GM12878 (cell line): Measurements from ENCODE around the gene EBP. TPM values are rescaled to one million over a fixed set of nuclear protein-coding genes. Genes with fewer than 3 reads are reported as not detected.

Source experiments
- ATAC-seq: fragments of 200-7000 bp; cut with Tn5 transposase; 3 replicates; pipeline ENCODE4 v1.9.1; 2020; ENCODE audit warnings: mild to moderate bottlenecking, moderate library complexity
- BruUV-seq: library from RNA; stranded (reverse); fragments of 400-500 nt; replicated peaks from 2 replicates; lab custom pipeline; 2021; lab: Mats Ljungman, UMichigan
- CTCF ChIA-PET: fragments of 300-600 bp; sonication (Branson Sonifier 250); formaldehyde crosslinking; extraction: SDS; loops from one replicate; lab custom pipeline; 2021; ENCODE audit warnings: inconsistent platforms; lab: Yijun Ruan, JAX
- POLR2A ChIA-PET: fragments of 350-600 bp; formaldehyde crosslinking; extraction: SDS; loops from one replicate; lab custom pipeline; 2021; ENCODE audit warnings: inconsistent platforms; lab: Charles Lee
- RAD21 ChIA-PET: fragments of 300-600 bp; sonication (Branson Sonifier 250); formaldehyde crosslinking; loops from one replicate; lab custom pipeline; 2023; ENCODE audit warnings: antibody characterized with exemption; ENCODE audit not compliant: unreplicated experiment; lab: Charles Lee
- SMC1A ChIA-PET: fragments of 300-600 bp; sonication (Branson Sonifier 250); formaldehyde crosslinking; loops from one replicate; lab custom pipeline; 2023; ENCODE audit not compliant: unreplicated experiment, uncharacterized antibody; lab: Charles Lee
- DNase-seq: peaks from one replicate; pipeline ENCODE4 v3.0.0-alpha.2; 2011; ENCODE audit warnings: low read depth, low spot score
- FAIRE-seq: peaks from 3 replicates; lab custom pipeline; 2011; peaks lifted over from hg19 to GRCh38; lab: Jason Lieb, UNC
- H2AFZ ChIP-seq: 2 replicates; pipeline ENCODE4 v1.6.0; 2011; ENCODE audit warnings: low read depth, low read length, control low read depth; ENCODE audit not compliant: control insufficient read depth
- H3K27ac ChIP-seq: 2 replicates; pipeline ENCODE4 v1.5.1; 2011; ENCODE audit warnings: control low read depth; ENCODE audit not compliant: control insufficient read depth, insufficient read depth
- H3K27me3 ChIP-seq, 2 experiments: replicated peaks in 1 of 2; 2 replicates each; pipeline versions ENCODE4 v1.6.0 to v1.6.1; 2011; ENCODE audit warnings: low read length in 1 of 2; ENCODE audit not compliant: control insufficient read depth in 2 of 2, insufficient read depth in 2 of 2
- H3K36me3 ChIP-seq, 2 experiments: 2 replicates each; pipeline ENCODE4 v1.5.1; 2011; ENCODE audit warnings: low read length in 1 of 2; ENCODE audit not compliant: control insufficient read depth in 2 of 2, insufficient read depth in 2 of 2
- H3K4me1 ChIP-seq: 2 replicates; pipeline ENCODE4 v1.6.1; 2011; ENCODE audit warnings: mild to moderate bottlenecking, low read length, moderate library complexity, mixed read lengths; ENCODE audit not compliant: control insufficient read depth, insufficient read depth
- H3K4me2 ChIP-seq: 2 replicates; pipeline ENCODE4 v1.6.0; 2011; ENCODE audit warnings: control low read depth; ENCODE audit not compliant: control insufficient read depth, insufficient read depth
- H3K4me3 ChIP-seq: fragments of 200-600 bp; sonication (generic); 2 replicates; pipeline ENCODE4 v1.5.1; 2016
- H3K79me2 ChIP-seq: 2 replicates; pipeline ENCODE4 v1.6.0; 2011; ENCODE audit warnings: low read length; ENCODE audit not compliant: control insufficient read depth, insufficient read depth
- H3K9ac ChIP-seq: 2 replicates; pipeline ENCODE4 v1.8.0; 2011; ENCODE audit warnings: low read length, control low read depth, mixed read lengths; ENCODE audit not compliant: control insufficient read depth, insufficient read depth
- H3K9me3 ChIP-seq: replicated peaks from 3 replicates; pipeline ENCODE4 v1.5.1; 2011; ENCODE audit warnings: mild to moderate bottlenecking, low read length; ENCODE audit not compliant: control insufficient read depth, insufficient read depth
- H4K20me1 ChIP-seq: 2 replicates; pipeline ENCODE4 v1.6.0; 2011; ENCODE audit not compliant: control insufficient read depth, insufficient read depth
- FOXK2 ChIP-seq: fragments of 450-650 bp; IDR thresholded peaks from 2 replicates; pipeline ENCODE4 v1.6.1; 2017; ENCODE audit warnings: mild to moderate bottlenecking, moderate library complexity
- NFIC ChIP-seq: IDR thresholded peaks from 2 replicates; pipeline ENCODE4 v1.6.1; 2012; ENCODE audit warnings: low read depth, mild to moderate bottlenecking, inconsistent platforms, low read length, moderate library complexity
- POLR2A ChIP-seq: IDR thresholded peaks from 2 replicates; pipeline ENCODE4 v1.6.1; 2011; ENCODE audit warnings: low read depth, mild to moderate bottlenecking, low read length
- WGBS: methylation state at CpG from one replicate; pipeline ENCODE4 v1.1.6; 2016; ENCODE audit warnings: low lambda C conversion rate; ENCODE audit not compliant: insufficient replicate concordance, insufficient coverage; ENCODE audit errors: missing lambda C conversion rate; 5-methylcytosine and 5-hydroxymethylcytosine counted together
- in situ Hi-C: fragments of 300-500 bp; cut with MboI; formaldehyde crosslinking; loops from 9 replicates; pipeline ENCODE4 v1.14.3; 2018; ENCODE audit warnings: mixed read lengths
- intact Hi-C: fragments of 100-400 bp; cut with micrococcal nuclease; formaldehyde crosslinking; loops from one replicate; pipeline ENCODE4 v1.14.2; 2022; ENCODE audit not compliant: unreplicated experiment
- polyA plus RNA-seq, 11 experiments: library from polyadenylated mRNA; depleted of rRNA in 4 of 11; unstranded in 6 of 11; stranded (reverse) in 5 of 11; fragments of >200 nt; fragmentation: Nextera tagmentation in 4 of 11; fragmentation: Illumina TruSeq in 1 of 11; extraction: Ambion mirVana in 4 of 11; extraction: Trizol in 1 of 11; gene quantifications; 1 replicate in 1 of 11; 2 replicates in 10 of 11; pipeline versions ENCODE4 v1.2.1 to v1.2.3, GENCODE V29; 2011 to 2016; ENCODE audit warnings: inconsistent platforms in 2 of 11, missing spikeins in 2 of 11, low read depth in 1 of 11
- total RNA-seq, 4 experiments: library from RNA; depleted of rRNA in 3 of 4; stranded (reverse); fragments of >200 nt in 3 of 4; fragmentation: Illumina TruSeq in 1 of 4; extraction: Trizol in 1 of 4; gene quantifications; 2 replicates each; pipeline versions ENCODE4 v1.2.1 to v1.2.3, GENCODE V29; 2013 to 2021

EBP gene
- total and polyA plus RNA-seq, 10 of the 15 experiments (the other 5 are each of a cell fraction or from before 2014, with no cell fraction given), result 125 to 628 (median 180) TPM

GRCh38 chrX:48574270-48575266 lies 53.0 kb downstream of the EBP start, which contains the start of gene RBM3 (continued):
- peak; percentile 91 for TF ChIP-seq FOXK2

GRCh38 chrX:48575642-48576041 lies 54.0 kb downstream of the EBP start:
- peak overlapping the region; percentile 81 for H3K4me2 ChIP-seq
- peak overlapping the region; percentile 75 for H3K4me3 ChIP-seq
- DNase-seq, result no peak
- in situ Hi-C loops, result no loop called here
- no peak overlapping the region for H2AFZ ChIP-seq
- ChIA-PET SMC1A (interaction anchor here (0.7 kb wide), 1 partner anchor 66 kb away, joined by 3 read pairs; no protein-coding TSS in a partner anchor), RAD21 (interaction anchor here (0.8 to 1.6 kb wide), 2 partner anchors 21 to 101 kb away, joined by 3 to 5 read pairs; partner anchors contain the start of gene WDR13), CTCF (interaction anchor here (3.2 kb wide), 1 partner anchor 102 kb away, joined by 19 read pairs; no protein-coding TSS in a partner anchor), POLR2A (interaction anchor here (0.6 to 1.7 kb wide), 2 partner anchors 21 to 1116 kb away, joined by 5 read pairs; partner anchors contain the start of gene WDR13)
- no peak for ATAC-seq
- H3K27ac ChIP-seq, result peak overlapping the region; percentile 98
- intact Hi-C loops, result loop anchor here (2.0 kb wide), 1 partner anchor 101 kb away; no protein-coding TSS in a partner anchor
- peaks cover 24% of the 10 kb centered on the region for H3K79me2 ChIP-seq
- H3K9me3 ChIP-seq, result no peaks in the 10 kb centered on the region; the same call in 2 of the 3 replicates
- no peak for FAIRE-seq
- H3K27me3 ChIP-seq, result no peaks in the 10 kb centered on the region
- peaks cover 7% of the 10 kb centered on the region; the same call in 1 of the 2 replicates for H3K4me1 ChIP-seq
- BruUV-seq, result no TSS peak
- WGBS, result 18% methylated on average over 13 of the region's 13 CpGs
- H4K20me1 ChIP-seq, result no peaks in the 10 kb centered on the region
- TF ChIP-seq NFIC, result no peak
- TF ChIP-seq POLR2A, result peak; percentile 42
- H3K36me3 ChIP-seq, result peaks cover 1 to 15% of the 10 kb centered on the region in 2 experiments
- H3K9ac ChIP-seq, result peak overlapping the region; percentile 94
